NCI-H146 treated with DMSO at 0.1 percent for 48 hours (cell line): ENCODE measurements around the gene PRRG4.
"Not testable (repeated sequence)": the region's sequence is repeated elsewhere in the genome, so short reads cannot be mapped to it uniquely, and the experiment has no call there.

Experiments used
- DNase-seq: peaks from one replicate; lab custom pipeline; 2025; ENCODE audit not compliant: unreplicated experiment; lab: John Stamatoyannopoulos, UW

Gene PRRG4

DNA sequence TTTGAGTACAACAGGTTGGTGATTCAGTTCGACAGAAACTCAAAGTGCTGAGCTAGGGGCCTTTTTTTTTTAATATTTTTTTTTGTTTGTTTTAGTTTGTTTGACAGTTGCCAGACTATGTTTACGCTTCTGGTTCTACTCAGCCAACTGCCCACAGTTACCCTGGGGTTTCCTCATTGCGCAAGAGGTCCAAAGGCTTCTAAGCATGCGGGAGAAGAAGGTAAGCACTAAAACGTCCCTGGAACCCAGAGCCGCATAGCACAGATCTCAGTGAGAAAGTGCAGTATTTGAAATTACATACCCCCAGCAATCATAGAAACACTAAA lies 649 bp downstream of the PRRG4 start:
- no peak for DNase-seq

DNA sequence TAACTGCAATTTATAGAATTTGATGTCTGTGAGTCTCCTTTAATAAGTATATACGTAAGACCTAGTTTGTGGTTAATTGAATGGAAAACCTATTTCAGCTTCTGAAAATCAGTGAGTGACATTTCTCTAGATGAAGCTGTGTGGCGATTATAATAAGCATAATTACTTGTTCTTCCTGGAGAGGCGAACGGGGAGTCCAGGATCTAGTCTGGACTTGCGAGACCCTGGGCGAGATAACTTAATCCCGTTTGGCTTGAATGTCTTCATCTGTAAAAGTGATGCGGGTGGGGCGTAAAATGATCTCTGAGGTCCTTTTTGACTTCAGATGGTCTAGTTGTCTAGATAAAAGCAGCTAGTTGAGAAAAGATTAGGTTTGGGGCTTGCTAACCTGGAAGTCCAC lies 1.1 kb downstream of the PRRG4 start:
- DNase-seq, result no peak

DNA sequence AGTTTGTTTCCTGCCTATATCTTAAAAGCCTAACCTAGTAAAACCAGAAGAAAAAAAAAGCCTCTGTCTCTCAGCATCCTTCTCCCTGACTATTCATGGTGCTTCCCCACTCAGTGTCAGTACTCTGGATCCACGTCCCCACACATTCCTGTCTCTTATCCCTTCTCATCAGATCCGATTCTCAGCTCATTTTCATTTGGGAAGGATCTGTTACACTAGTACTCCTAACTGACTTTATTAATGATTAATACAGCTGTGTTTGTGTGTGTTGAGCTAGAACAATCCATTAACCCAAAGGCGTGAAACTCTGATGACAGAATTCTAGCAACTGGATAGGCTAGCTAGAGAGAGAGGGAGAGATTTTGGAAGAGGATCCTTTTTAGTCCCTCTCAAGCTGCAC lies 1.5 kb downstream of the PRRG4 start:
- DNase-seq, result no peak

DNA sequence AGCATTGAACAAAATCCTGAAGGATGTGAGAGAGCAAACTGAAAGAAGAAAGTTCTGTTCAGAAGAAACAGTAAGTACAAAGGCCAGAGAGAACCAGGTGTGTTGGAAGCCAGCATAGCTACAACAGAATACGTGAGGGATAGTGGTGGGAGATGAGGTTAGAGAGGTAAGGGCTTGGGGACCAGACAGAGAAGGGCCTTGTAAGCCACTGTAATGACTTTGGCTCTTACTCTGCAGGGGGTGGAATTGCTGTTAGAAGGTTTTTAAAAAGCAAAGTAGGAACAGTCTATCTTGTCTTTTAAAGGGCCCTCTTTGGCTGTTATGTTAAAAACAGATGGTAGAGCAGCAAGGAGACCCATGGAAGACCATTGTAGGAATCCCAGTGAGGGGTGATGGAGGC lies 4.2 kb downstream of the PRRG4 start:
- no peak for DNase-seq

DNA sequence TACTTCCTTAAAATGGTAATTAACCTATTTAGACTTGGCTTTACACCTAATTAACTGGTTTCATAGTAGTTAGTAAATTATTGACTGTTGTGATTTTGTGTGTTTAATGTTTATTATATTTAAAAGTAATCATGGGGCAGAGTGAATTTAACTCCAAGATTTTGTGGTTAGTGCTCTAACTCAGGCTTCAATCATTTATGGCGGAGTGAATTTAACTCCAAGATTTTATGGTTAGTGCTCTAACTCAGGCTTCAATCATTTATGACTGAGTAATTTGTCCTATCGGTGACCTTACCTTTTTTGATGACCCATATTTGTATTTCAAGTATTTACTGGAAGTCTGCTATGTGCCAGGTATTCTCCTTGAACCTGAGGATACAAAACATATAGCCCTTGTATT lies 7.2 kb downstream of the PRRG4 start:
- no peak for DNase-seq

DNA sequence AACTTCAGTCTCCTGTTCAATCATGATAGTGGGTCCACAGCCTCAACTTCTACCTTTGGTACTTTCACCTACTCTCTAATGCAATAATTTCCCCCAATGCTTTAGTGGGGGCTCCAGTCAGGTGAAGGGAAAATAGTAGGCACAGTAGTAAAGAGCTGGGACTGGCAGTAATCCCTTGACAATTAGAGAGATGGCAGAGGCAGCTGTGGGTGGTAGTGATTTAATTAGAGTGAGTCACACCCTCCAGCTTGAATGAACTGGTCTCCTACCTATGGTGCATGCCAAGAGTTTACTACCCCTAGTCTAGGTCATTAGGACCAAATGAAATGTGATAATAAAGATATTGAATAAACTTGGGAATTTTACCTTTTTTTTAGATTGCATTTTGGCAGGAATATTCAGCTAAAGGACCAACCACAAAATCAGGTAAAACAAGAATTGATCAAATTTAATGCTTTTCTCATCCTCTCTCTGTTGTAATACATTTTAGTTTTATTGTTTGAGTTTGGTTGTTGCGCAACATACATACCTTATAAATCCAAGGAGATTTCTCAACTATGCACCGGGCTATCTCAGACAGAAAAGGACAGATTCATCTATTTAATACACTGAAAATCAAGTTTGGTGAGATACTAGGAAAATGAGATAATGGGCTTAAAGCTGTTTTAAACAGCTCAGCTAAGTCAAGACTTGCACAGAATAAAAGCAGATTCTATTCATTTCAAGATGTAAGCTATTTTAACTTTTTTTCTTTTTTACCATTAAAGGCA lies 9.0 kb downstream of the PRRG4 start:
- DNase-seq, result no peak

DNA sequence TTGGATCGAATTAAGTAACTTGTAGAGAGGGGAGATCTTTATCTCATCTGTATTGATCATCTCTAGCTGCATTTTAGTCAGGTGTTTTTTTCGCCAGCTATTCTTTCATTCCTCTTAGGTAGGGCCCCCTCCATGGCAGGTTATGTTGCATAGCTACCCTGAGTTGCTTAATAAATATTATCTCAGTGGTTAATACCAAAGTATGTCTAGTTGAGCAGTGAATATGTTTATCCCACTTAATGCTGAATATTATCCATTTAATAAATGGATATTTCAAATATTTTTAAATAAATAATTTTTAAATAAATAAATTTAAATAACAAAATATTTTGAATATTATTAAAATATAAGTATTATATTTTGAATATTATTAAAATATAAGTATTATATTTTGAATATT lies 9.6 kb downstream of the PRRG4 start:
- no peak for DNase-seq

DNA sequence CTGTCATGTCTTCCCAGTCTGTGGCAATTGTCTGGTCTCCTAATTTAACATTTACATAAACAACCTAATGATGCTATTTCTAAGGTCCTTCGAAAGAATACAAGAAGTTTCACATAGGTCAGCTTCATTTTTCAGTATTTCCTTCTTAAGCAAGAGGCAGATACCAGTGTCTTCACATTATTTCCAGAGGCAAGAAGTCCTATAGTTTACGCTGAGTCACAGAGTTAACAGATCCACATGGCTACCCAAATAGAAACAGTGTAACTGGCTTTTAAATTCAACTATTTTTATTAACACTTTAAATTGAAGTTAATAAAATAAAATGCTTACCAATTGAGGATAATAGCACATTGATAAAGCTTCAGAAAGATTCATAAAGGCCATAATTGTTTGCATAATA lies 10.9 kb downstream of the PRRG4 start:
- DNase-seq, result no peak

DNA sequence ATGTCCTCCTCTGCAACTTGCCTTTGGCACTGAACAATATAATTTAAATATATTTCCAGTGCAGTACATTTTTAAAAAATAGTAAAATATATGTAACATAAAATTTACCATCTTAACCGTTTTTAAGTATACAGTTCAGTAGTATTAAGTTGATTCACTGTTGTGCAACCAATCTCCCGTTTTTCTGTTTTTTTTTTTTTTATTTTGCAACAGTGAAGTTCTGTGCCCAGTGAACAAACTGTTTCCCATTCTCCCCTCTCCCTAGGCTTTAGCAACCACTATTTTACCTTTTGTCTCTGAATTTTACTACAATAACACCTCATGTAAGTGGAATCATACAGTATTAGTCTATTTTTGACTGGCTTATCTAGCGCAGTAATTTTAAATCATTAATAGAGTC lies 13.8 kb downstream of the PRRG4 start:
- DNase-seq, result no peak

GRCh38 chr11:32847511-32847910 lies 17.8 kb downstream of the PRRG4 start:
- no peak for DNase-seq

DNA sequence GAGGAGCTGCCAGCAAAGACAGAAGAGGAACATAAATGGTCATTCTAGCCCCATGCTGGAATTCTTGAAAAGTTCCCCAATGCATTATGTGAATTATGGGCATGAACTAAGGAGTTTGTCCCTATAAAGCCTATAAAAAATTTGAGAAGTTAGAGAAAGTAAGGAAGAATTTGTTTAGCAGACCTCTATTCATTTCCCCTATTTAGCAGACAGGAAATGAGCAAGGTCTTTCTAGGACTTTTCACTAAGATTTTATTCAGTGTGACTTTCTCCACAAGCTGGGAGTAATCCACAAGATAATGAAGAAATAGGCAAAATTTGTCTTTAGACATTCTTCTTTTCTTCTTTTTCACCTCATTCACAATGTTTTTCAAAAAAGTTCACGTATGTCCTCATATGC lies 20.0 kb downstream of the PRRG4 start:
- no peak for DNase-seq

DNA sequence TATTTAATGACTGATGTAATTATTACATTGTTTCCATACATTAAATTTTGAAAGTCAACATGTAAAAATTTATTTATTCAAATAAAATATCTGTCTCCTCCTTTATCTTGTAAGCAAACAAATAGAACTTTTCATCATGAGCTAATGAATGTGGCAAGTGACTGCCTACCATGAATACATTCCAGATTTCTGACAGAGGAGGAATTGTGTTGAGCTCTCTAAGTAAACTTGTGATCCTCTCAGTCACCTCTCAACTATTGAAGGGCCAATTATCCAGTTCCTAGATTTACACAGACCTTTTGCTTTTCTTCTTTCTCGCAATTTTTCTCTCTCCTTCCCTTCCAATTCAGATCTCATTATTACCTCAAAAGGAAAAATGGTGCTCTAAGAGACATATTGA lies 21.5 kb downstream of the PRRG4 start:
- no peak for DNase-seq

DNA sequence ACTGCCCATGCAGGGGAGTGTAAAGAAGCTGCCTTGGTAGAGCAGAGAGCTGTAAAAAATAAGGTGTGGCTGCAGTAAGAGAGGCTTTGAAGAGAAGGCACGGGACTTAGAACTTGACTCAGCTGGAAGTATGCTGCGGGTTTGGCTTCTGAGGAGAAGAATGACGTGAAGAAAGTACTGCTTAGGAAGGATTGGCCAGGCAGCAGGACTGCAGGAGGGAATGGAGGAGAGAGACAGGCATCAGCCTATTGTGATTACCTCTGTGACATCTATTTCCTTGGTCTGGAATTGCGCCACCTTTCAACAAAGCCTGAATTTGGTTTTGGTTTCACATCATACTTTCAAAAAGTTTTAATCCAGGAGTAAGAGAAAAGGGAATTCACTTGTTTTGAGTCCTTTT lies 22.5 kb downstream of the PRRG4 start:
- DNase-seq, result no peak

- DNase-seq, result no peak
These were observed 25.9 kb downstream of the PRRG4 start for GRCh38 chr11:32855601-32856000.

- no peak for DNase-seq
These were observed 29.0 kb downstream of the PRRG4 start for GRCh38 chr11:32858731-32859130.

DNA sequence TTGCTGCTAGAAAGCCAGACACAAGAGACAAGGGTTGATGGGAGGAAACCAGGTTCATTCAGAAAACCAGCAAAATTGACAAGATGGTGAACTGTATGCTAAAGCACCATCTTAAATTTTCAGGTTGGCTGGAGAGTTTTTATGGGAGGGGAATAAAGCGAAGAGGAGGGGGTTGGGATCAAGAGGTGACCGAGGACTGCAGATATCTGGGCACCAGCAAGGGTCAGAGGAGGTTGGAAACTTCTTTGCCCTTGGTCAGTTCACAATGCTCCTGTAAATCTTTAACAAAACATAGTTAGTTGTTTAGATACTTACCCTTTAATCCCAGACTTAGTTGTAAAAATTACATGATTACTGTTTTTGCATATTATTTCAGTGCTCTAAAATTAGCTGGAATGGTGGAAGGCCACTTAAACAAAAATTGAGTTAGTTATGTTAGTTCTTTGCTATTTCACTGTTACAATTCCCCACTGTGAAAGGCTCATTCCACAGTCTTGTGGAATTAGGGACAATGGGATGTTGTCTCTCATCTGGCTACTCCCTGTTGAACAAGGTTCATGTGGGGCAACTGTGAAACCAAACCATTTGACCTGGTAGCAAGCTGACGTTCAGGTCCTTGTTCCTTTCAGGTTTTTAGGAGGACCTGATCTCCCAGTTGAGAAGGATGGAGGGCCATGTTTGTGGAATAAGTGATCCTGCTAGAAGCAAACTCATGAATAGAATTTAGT lies 32.3 kb downstream of the PRRG4 start:
- DNase-seq, result no peak

DNA sequence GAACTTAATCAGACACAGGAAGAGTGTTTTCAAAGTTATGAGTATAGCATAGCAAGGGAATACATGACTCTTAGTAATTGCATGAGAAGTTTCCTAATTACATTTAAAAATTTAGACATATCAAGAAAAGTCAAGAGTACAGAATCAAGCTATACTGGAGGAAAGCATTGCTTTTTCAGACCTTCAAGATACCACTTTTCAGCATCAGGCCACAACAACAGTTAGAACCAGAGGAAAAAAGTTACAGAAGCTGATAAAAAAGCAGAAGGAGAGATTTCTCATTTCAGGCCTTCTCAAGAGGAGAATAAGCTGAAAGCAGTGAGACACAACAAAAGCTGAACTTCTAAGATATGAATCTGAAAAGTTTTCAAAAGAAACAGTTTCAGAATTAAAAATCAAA lies 34.8 kb downstream of the PRRG4 start:
- DNase-seq, result no peak

DNA sequence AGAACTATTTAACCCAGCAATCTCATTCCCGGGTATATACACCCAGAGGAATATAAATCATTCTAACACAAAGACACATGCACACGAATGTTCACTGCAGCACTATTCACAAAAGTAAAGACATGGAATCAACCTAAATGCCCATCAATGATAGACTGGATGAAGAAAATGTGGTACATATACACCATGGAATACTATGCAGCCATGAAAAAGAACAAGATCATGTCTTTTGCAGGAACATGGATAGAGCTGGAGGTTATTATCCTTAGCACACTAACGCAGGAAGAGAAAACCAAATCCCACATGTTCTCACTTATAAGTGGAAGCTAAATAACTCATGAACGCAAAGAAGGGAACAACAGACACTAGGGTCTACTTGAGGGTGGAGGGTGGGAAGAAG lies 39.0 kb downstream of the PRRG4 start:
- not testable (repeated sequence) for DNase-seq

DNA sequence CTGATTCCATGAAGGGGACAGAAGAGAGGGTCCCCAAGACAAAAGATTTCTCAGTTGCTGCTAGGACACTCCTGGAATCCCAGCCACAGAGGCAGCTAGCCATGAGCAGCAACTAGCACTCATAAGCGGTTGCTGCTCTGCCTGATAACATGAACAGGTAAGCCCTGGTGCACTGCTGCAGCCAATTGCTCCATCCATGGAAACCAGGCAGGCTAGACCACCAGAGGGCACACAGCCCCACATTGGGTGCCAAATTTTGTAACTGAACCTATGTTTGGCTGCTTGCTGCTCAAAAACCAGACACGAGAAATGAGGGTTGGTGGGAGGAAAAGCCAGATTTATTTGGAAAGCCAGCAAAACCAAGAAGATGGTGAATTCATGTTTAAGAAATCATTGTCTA lies 40.9 kb downstream of the PRRG4 start:
- no peak for DNase-seq

- no peak for DNase-seq
These were observed 44.4 kb downstream of the PRRG4 start for GRCh38 chr11:32874132-32874531.

DNA sequence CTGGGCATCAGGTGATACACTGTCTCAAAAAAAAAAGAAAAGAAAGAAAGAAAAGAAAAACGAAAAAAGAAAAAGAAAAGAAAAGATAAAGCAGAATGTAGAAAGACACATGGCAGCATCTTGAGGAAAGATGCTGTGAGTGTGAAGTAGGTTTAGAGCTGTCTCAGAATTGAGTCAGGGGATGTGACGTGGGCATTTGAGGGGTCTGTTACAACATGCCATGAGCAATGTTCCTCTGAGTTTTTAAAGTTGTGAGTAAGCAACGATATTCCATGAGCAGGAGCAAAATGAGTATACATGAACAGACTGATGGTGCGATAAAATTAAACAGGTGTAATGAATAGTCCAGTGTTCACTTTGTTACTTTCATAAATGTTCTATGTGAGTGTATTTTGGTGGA lies 51.6 kb downstream of the PRRG4 start:
- DNase-seq, result no peak

GRCh38 chr11:32883421-32883820 lies 53.7 kb downstream of the PRRG4 start:
- no peak for DNase-seq

DNA sequence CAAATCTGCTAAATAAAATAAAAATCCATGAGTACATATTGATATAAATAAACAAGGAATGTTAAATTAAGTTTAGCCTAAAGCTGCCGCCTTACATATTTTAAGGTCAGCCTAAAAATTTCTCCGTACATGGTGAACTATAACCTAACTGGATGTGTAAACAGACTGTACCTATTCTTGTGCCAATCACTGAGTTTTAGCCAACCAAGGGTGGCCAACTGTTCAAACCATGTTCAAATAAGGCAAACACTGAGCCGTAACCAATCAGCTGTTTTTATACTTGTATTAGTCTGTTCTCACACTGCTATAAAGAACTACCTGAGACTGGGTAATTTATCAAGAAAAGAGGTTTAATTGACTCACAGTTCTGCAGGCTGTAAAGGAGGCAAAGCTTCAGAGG lies 54.3 kb downstream of the PRRG4 start:
- DNase-seq, result no peak
